DOHH2 (cell line): ENCODE results near the gene PPL.

Experiments used
- EZH2phosphoT487 ChIP-seq: fragments of 200-600 bp; sonication (generic); IDR thresholded peaks from 2 replicates; pipeline ENCODE4 v1.6.1; 2017; ENCODE audit warnings: borderline replicate concordance, mild to moderate bottlenecking, antibody characterized with exemption, low read length, moderate library complexity, mixed read lengths
- TF ChIP-seq, protein P1 (sequence below): fragments of 200-600 bp; sonication (generic); IDR thresholded peaks from one replicate; pipeline ENCODE4 v1.5.1; 2014; ENCODE audit warnings: antibody characterized with exemption, mild to moderate bottlenecking, low read depth, low read length; ENCODE audit not compliant: poor library complexity, severe bottlenecking

DNA sequence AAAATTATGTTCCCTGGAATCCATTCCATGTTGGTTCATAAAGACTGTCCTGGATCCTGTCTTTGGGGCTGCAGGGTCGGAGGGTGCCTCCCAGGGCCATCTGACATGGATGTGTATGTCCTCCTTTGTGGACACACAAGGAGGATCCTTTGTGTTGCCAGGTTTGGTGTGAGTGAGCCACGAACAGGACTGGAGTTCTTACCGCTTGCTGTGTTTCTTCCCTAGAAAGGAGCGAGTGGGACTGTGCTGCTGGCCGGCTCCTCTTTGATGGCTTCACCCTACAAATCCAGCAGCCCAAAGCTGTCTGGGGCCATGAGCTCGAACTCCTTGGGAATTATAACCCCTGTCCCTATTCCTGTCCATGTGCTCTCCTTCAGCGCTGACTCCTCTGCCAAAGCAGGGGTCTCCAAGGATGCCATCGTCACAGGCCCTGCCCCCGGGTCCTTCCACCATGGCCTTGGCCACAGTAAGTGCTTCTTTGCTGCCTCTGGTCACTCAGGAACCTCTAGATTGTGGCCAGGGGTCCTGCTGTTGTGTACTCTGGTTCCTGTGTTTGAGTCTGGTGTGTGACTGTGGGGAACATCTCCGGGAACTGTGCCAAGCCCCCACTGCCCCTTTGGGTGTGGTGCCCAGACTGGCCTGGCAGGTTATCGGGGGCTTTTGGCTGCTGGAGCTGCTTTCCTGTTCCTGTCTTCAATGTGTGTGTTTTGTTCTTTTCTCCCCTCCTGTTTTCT, 60.1 kb downstream of the PPL start:
- TF ChIP-seq, protein P1, sequence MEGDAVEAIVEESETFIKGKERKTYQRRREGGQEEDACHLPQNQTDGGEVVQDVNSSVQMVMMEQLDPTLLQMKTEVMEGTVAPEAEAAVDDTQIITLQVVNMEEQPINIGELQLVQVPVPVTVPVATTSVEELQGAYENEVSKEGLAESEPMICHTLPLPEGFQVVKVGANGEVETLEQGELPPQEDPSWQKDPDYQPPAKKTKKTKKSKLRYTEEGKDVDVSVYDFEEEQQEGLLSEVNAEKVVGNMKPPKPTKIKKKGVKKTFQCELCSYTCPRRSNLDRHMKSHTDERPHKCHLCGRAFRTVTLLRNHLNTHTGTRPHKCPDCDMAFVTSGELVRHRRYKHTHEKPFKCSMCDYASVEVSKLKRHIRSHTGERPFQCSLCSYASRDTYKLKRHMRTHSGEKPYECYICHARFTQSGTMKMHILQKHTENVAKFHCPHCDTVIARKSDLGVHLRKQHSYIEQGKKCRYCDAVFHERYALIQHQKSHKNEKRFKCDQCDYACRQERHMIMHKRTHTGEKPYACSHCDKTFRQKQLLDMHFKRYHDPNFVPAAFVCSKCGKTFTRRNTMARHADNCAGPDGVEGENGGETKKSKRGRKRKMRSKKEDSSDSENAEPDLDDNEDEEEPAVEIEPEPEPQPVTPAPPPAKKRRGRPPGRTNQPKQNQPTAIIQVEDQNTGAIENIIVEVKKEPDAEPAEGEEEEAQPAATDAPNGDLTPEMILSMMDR, result no peak
- TF ChIP-seq EZH2phosphoT487, result no peak
